NCI-H1092 treated with DMSO at 0.1 percent for 48 hours (cell line): ENCODE data around the gene COL19A1.
"Not testable (repeated sequence)": the region's sequence is repeated elsewhere in the genome, so short reads cannot be mapped to it uniquely, and the experiment has no call there.

Experiments used
- DNase-seq: peaks from one replicate; lab custom pipeline; 2025; lab: John Stamatoyannopoulos, UW

Gene COL19A1

DNA sequence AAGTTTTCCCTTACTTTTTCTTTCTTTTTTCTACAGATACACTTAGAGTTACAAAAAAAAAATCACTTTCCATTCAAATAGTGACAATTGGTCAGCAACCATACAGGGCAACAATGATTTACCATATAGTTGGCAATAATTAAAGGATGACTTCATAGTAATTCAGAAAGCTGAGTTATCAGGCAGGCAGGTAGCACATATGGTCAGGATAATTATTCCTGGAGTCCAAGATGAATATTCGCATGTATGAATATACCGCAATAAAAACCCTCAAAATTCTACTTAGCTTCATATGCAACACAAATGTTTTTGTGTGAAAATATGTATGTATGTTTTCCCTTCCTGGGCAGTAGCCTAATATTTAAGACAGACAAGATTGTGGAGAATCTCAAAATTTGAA is 34.5 kb downstream of the COL19A1 start:
- no peak for DNase-seq

DNA sequence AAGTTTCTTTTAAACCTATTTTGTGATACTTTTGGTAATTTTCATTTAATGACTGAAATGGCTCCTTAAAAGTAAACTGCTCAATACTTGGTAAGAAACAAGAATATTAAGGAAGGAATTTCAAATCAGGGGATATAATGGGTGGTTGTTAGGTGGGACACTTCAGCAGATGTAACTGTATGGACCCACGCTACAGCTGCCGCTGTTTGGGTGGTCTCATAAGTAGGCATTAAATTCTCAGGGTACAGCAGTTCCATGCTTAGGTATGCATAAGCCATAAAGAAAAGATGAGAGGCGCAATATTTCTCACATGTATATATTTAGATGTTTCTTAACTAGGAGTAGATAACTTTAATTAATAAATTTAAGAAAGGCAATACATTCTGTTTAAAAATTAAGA is 35.0 kb downstream of the COL19A1 start:
- no peak for DNase-seq

DNA sequence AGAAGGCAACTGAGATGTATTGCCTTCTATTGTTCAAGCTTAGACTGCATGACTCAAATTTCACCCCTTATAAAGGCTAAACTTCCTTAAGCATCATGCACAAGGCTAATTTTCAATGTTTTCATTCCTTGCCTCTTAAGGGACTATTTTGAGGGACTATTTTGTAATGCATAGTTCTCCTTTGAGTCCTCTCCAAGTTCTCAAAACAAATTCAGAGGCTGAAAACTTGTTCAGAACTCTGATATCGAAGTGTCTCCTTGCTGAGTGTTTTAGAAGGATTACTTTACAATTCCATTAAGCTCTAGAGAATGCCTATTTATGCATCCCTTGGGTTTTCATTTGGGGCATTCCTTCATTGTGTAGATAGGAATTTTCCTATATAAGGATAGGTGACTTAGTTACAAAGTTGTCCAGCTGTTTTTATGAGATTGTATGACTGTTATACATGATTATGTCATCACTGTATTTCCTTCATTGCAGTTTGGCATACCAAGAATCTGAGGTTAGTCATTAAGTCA is 41.7 kb downstream of the COL19A1 start:
- no peak for DNase-seq

DNA sequence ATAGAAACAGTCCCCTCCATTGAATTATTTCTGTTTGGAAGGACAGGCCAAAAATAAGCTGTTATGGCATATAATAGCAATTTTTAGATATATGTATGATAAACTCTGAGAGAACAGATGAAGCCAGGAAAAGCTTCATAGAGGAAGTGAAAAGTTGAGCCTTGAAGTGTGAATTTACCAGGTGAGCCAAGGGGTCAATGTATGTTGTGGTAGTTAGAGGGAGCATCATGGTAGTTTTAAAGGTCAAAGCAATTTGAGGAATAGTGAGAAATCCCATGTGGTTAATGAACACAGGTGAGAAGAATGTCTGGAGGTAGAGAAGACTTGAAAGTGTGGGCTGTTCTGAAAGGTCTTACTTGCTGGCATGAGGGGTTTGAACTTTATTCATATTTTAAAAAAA is 47.0 kb downstream of the COL19A1 start:
- no peak for DNase-seq

DNA sequence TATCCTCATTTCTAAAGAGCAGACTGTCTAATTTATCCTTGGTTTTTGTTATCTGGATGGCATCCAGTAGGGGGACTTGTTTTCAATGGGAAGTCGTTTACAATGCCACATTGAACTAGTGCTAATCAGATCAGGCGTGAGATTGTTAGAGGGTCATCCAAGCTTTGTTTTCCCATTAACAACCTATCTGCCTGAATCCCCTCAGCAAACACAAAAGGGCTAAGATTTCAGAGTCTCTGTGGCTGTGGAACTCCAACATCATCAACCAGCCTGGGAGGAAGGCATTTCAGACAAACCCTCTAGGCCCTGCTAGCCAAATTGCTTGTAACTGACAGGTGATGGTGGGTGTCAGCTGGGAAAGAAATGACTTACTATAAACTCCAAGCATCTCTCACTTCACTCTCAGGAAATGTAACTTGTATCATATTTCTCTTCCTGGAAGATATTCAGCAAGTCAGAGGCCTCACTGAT is 47.7 kb downstream of the COL19A1 start:
- no peak for DNase-seq

DNA sequence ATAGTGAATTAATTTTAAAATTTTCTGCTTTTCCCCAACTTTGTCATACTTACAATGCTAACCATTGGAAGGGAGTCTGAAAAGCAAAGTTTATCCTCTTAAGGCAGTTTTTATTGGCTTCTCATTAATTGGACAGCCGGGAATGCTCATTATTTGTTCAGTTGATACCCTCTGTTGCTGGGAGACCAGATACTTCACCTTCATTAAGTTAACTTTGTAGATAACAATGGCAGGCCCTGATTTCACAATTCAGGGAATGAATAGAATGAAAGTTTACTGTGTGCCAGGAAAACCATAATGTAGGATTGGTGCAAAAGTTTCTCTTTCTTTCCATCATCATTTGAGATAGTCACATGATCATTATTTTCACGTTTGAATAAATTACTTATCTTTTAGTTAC is 49.0 kb downstream of the COL19A1 start:
- DNase-seq = no peak

DNA sequence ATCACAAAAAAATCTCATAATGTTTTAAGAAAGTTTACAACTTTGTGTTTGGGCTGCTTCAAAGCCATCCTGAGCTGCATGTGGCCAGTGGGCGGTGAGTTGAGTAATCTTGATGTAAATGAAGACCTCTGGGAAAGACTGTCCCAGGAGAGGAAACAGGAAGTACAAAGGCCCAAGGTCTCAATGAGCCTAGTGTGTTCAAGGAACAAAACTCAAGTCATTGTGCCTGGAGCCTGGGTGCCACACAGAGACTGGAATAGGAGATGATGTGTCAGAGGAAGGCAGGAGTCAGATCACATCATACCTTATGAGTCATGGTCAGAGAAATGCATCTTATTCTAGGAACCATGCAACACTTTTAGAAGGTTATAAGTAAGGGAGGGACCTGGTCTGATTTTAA is 51.5 kb downstream of the COL19A1 start:
- DNase-seq = no peak

DNA sequence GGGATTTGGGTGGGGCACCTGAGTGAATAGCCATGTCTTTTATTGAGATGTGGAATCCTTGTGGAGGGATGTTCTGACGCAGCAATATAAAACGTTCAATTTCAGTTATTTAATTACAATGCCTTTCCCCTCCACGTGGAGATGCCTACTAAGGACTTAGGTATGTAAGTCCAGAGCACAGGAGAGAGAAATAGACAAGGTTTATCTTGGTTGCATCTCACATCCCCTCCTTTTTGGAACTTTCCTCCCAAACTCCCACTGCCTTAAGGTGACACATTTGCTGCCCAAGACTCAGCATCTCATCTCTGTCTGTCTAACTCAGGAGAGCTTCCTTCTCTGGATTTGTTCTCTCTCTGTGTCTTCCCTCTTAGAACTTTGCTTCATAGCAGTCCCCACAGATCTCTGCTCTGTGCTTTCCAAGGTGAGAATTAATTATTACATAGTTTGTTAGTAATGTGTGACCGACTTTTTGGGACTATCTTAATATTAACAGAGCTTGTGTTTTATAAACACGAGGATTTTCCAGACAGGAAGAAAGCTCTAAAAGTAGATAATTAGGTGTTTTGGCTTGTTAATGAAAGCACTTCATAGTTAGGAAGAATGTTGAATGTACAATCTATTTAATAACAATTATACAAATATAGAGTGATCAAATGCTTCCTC is 52.6 kb downstream of the COL19A1 start:
- no peak for DNase-seq

DNA sequence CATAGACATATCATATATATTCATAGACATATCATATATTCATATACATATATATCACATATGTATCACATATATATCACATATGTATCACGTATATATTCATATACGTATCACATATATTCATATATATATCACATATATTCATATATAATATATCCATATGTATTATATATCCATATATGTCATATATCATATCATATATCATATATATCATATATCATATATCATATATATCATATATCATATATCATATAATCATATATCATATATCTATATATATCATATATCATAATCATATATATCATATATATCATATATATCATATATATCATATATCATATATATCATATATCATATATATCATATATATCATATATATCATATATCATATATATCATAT is 54.7 kb downstream of the COL19A1 start:
- not testable (repeated sequence) for DNase-seq

DNA sequence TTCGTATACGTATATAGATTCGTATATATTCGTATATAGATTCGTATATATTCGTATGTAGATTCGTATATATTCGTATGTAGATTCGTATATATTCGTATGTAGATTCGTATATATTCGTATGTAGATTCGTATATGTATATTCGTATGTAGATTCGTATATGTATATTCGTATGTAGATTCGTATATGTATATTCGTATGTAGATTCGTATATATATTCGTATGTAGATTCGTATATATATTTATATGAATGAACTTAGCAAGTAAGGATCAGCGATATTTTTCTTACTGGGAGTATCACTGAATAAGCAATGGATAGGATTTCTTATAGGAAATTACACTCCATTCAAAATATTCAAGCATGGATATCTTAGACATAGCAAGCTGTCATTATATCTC is 55.3 kb downstream of the COL19A1 start:
- DNase-seq = not testable (repeated sequence)

DNA sequence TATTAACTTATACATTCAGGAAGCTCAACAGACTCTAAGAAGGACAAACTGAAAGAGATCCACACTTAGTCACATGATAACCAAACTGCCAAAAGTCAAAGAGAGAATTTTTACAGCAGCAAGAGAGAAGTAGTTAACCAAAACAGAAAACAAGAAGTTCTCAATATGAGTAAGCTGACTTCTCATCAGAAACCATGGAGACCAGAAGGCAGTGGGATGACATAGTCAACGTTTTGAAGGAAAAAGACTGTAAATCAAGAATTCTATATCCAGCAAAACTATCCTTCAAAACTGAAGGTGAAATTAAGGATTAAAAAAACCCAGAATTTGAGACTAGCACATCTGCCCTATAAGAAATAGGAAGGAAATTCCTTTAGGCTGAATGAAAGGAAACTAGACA is 60.4 kb downstream of the COL19A1 start:
- DNase-seq = no peak

DNA sequence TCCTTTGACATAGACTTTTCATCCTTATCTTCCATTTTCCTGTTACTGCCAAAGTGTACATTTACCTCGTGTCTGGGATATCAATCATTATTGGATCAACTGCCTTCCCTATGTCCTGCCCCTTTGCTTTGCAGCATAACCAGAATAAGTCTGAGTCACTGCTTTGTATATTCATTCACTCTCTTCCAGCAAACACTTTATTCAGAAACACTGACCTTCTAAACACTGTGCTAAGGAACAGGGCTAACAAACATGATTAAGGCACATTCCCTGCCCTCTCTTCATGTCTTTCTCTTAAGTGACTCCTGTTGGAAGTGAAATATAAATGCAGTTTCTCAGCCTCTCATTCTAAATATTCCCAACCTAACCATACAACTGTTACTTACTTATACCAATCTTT is 66.9 kb downstream of the COL19A1 start:
- no peak for DNase-seq

DNA sequence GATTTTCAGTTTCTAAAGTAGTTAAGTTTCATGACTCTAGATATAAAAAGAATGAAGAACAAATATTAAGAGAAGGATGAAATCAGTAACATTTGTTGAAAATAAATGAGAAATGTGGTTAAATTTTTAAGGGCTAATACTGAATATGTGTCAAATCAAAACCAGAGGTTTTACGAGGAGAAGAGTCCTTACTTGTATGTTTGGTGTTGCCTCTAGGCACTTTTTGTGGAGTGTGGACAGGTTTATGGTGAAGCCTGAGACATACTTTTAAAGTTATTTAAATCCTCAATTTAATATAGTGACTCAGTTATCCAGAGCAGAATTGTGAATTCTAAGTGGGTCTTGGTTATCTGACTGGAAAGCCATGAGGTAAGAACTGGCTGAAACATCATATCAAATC is 68.7 kb downstream of the COL19A1 start:
- DNase-seq = no peak

DNA sequence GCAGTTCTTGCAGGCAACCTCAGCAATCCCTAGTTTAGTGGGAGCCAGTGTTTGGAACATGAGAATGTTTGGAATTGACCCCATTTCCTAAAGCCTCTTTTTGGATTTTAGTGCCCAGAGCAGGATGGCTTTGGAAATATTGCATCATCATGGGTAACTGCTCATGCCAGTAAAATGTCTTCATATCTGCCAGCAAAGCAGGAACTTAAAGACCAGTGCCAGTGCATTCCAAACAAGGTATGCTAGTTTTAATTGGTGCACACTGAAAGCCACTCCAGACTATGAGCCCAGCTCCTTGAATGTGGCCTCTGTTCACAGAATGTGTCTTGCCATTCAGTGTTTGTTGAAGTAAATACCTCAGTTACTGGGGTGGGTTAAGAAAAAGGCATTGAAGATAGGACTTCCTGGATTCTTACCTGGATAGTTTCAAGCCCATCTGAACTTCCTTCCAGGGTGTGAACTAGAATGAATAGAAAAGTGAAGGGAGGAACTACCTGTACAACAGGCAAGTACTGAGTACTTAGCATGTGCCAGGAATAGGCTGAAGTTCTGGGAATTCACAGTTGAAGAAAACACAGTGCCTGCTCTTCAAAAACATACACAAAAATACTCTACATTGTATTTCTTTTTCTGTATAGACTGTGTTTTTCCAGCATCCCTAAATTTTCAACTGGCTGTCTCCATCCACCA is 70.5 kb downstream of the COL19A1 start:
- DNase-seq = no peak

DNA sequence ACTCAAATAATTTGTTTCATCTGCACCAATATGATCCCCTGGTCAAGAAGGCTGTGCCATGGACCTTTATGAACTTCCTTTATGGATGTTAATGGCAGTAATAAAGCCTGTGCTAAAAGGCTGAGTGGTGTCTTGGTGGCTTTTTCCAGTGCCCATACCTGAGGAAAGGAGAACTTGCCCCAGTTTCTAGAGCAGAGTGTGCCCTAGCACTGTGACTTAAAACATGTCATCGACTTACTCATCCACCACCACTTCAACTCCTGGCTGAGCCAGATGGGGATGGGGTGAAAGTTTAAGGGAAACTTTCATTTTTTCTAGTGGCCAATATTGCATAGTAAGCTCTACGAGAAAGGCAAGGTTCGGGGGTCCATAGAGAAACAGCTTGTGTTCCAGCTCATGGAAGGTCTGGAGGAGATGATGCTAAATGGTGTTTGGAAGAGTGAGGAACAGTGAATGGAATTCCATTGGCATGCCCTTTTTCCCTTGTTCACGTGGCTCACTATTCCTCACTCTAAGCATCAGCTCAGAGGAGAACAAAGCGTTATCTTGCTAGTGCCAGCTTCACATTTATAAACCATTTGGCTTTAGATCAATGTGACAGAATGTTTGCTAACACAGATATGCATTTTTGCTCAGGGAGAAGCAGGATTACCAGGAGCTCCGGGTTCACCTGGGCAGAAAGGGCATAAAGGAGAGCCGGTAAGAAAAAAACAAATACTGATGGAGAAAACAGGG is 71.2 kb downstream of the COL19A1 start:
- no peak for DNase-seq

DNA sequence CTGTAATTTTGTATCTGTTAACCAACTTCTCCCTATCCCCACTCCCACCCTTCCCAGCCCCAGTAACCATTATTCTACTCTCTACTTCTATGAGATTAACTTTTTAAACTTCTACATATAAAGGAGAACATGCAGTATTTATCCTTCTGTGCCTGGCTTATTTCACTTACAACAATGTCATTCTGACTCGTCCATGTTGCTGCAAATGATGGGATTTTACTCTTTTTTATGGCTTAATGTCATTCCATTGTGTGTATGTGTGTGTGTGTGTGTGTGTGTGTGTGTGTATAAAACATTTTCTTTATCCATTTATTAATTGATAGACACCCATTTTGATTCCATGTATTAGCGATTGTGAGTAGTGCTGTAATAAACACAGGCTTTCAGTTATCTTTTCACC is 76.1 kb downstream of the COL19A1 start:
- DNase-seq = no peak

DNA sequence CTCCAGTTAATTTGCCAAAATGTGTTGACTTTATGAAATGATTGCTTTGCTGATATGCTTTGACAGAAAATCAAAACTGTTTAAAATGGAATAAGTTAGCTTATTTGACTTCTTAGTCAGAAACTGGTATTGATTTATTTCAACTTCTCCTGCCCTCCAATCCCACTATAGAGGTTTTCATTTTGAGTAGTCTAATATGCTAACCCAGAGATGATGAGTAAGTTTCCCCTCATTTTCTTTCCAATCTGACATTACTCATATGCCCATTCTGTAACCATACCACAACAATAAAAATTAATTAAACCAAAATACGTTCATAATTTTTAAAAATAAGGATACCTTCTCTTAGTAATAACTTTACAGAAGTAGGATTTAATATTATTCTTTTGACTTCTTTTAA is 78.8 kb downstream of the COL19A1 start:
- DNase-seq = no peak

DNA sequence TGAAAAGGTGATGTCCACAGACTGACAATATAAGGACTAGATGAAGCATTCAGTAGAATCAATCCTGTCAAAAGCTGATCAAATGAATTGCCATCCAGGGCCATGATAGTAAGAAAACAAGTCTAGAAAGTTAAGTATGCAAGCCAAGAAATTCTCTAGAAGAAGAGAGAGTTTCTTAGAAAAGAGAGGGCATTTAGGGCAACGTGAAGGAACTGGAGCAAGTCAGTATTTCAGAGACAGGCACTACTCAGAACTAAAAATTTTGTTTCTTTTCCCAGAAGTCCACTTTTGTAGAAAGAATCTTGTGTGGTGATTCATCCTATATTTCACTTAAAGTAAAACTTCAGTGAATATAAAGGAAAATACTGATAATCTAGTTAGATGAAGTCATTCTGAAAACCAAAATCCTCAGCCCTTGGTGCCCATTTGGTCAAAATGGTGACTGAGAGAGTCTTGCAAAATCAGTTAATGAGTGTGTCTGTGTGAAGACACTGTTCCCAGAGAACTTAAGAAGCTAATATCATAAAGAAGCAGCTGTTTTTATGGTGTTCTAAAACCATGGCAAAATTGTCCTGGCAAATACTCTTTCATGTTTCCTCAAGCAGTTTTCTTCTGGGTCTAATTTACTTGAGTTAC is 82.2 kb downstream of the COL19A1 start:
- DNase-seq = no peak

DNA sequence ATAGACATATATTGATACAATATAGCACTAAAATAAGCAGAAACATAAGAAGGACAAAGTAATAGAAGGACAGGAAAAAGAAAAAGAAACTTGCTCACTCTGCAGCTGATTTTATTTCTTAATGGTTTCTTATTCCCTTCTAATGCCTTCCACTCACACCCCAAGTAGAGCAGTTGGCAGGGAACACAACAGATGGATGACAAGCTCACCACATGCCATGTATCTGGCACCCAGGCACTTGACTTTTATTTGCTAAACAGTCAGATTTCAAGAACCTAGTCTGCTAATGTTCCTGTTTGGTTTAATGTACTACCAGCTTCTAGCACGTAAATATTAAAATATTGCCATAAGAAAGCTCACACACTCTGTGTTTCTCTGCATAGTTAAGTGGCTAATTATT is 87.1 kb downstream of the COL19A1 start:
- peak; percentile 14 for DNase-seq

DNA sequence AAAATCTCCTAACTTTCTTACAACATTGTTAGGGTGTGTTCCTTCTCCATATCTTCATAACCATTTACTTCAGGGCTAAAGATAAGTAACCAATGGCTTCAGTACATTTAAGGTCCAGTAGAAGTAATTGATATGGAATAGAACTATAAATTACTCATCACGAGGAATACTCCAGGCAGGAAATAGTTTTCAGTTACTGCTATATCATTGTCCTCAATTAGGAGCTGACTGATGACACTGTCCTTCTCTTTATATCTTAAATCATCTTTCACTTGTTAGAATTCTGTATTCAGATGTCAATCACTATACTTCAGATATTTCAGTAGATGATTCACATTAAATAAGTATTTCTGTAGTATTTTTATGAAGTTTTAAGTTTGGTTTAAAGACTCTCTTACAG is 88.4 kb downstream of the COL19A1 start:
- no peak for DNase-seq

DNA sequence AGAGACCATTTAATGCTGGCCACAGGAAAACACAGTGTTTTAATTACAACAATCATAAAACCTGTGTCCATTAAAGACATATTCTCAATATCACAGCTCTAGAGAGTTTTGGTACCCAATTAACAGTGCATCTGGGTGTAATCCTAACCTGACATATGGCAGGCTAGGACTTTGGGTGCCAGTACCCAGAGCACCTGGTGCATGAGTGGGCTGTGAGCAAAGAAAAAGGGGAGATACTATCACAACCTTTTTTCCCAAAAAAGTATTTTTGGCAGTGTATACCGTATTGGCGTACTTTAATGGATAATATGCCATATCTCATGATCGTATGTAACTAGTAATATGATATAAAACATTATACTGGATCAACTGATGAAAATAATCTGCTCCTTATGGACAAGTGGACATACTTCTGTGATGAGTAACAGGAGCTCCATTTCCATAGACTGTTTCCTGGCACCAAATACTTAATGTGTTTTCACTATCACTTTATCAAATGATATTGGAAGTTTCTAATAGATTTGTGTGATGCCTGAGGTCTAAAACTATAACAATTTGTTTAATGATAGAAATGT is 91.7 kb downstream of the COL19A1 start:
- no peak for DNase-seq

DNA sequence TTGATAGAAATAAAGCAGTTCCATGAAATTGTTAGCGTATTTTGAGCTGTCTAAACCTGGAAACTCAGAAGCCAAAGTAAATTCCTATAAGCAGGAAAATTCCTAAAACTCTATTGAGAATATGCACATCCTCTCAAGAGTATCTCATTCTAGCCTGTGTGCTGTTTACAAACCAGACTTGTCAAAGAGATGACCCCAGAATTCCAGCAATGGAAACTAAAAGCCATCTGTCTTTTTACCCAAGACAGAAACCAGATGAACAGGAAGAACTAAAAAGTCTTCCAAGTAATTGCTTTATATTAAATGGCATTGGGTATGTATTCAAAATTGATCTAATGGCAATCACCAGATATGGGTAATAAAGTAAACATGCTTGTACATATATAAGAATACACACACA is 92.6 kb downstream of the COL19A1 start:
- no peak for DNase-seq
